ENCODE results near the gene REC8. TPM values are rescaled to one million over a fixed set of nuclear protein-coding genes. Genes with fewer than 3 reads are reported as not detected.
A peak's percentile ranks its signal among the peaks of the same experiment; 100 is the strongest.
"Not testable (repeated sequence)": the region's sequence is repeated elsewhere in the genome, so short reads cannot be mapped to it uniquely, and the experiment has no call there.

Gene REC8
- total RNA-seq, 1 experiment from 2014 or later = 58.0 TPM

DNA sequence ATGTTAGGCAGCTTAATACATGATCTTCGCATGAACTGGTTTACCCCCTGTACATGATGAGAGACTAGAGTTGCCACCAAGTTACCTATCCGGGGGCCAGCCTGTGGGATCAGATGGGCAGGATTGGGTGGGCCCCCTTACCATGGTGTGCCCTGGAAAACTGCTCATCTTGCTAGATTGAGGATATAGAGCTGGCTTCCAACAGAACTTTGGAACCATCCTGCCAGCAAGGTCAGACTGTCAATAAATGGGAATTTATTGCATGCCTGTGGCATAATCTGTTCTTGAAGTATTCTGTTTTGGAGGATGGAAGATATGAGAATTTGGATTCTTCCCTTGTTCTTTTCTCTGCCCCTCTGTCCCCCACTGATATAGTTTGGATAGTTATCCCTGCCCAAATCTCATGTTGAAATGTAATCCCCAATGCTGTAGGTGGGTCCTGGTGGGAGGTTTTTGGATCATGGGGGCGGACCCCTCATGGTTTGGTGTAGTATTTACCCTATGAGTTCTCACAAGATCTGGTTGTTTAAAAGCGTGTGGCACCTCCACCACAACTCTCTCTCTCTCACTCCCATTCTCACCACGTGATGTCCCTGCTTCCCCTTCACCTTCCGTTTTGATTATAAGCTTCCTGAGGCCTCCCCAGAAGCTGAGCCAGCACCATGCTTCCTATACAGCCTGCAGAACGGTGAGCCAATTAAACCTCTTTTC, 27.1 kb downstream of the REC8 start:
- Histone ChIP-seq H2BK20ac (ENCODE audit: low read depth, low read length, poor library complexity, severe bottlenecking) (no peak overlapping the region), H4K8ac (replicated peaks; ENCODE audit: insufficient read length, low read depth, low read length) (no peak overlapping the region), H3K14ac (ENCODE audit: insufficient read depth, low read length) (no peak overlapping the region), H3K18ac (ENCODE audit: insufficient read length, low read depth, low read length) (no peak overlapping the region), H2AFZ (ENCODE audit: low read length) (no peak overlapping the region), H3K79me2 (ENCODE audit: insufficient read depth, low read length) (no peaks in the 10 kb centered on the region), H2BK120ac (ENCODE audit: low read depth, low read length, poor library complexity, severe bottlenecking) (no peak overlapping the region), H2AK5ac (ENCODE audit: insufficient read length, low read length) (no peak overlapping the region), H4K91ac (ENCODE audit: insufficient read length, low read depth, low read length) (no peak overlapping the region), H4K20me1 (ENCODE audit: control insufficient read depth, insufficient read depth, insufficient read length) (no peaks in the 10 kb centered on the region), H3K23ac (ENCODE audit: insufficient read length, low read depth, low read length) (no peak overlapping the region), H4K5ac (ENCODE audit: insufficient read length, low read depth, low read length) (no peak overlapping the region), H3K27me3 (ENCODE audit: insufficient read depth, low read length) (no peaks in the 10 kb centered on the region), H3K23me2 (ENCODE audit: insufficient read length, low read depth, low read length, poor library complexity, severe bottlenecking) (peaks cover 8% of the 10 kb centered on the region), H3K4ac (ENCODE audit: low read depth, low read length) (no peak overlapping the region), H3K56ac (ENCODE audit: insufficient read length, low read depth, low read length) (no peak overlapping the region), H3T11ph (ENCODE audit: low read length) (no peak overlapping the region), H3K9ac (ENCODE audit: extremely low read depth, insufficient read length, low read length) (no peak overlapping the region), H2BK15ac (ENCODE audit: low read depth, low read length) (no peak overlapping the region), H3K4me2 (ENCODE audit: insufficient read depth, insufficient read length, low read length) (no peak overlapping the region), H3K4me1 (ENCODE audit: insufficient read depth, low read length) (peaks cover 5% of the 10 kb centered on the region; the same call in 1 of the 2 replicates), H2BK12ac (ENCODE audit: insufficient read length, low read depth, low read length) (no peak overlapping the region), H3K9me3 (ENCODE audit: control insufficient read depth, low read depth, low read length) (peaks cover 5% of the 10 kb centered on the region), H3K79me1 (ENCODE audit: insufficient read depth, low read depth, low read length, poor library complexity, severe bottlenecking) (no peaks in the 10 kb centered on the region), H3K27ac (ENCODE audit: insufficient read length, low read depth, low read length) (no peak overlapping the region), H2BK5ac (ENCODE audit: insufficient read length, low read length) (no peak overlapping the region)
- TF ChIP-seq, protein P1, sequence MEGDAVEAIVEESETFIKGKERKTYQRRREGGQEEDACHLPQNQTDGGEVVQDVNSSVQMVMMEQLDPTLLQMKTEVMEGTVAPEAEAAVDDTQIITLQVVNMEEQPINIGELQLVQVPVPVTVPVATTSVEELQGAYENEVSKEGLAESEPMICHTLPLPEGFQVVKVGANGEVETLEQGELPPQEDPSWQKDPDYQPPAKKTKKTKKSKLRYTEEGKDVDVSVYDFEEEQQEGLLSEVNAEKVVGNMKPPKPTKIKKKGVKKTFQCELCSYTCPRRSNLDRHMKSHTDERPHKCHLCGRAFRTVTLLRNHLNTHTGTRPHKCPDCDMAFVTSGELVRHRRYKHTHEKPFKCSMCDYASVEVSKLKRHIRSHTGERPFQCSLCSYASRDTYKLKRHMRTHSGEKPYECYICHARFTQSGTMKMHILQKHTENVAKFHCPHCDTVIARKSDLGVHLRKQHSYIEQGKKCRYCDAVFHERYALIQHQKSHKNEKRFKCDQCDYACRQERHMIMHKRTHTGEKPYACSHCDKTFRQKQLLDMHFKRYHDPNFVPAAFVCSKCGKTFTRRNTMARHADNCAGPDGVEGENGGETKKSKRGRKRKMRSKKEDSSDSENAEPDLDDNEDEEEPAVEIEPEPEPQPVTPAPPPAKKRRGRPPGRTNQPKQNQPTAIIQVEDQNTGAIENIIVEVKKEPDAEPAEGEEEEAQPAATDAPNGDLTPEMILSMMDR (conservative IDR thresholded peaks at IDR 0.05) = no peak
- 0 out of 5 replicates have a peak overlapping the region, but pooled peaks of 1 of the 2 experiments have one; percentile 15 for H3K4me3 Mint-ChIP-seq
- no peaks in the 10 kb centered on the region for H3K27me3 Mint-ChIP-seq (ENCODE audit: low read depth)
- H3K27ac Mint-ChIP-seq = peak overlapping the region in 2 of 3 experiments; percentile 81 to 92; a peak in 4 of 7 replicates
- H3K36me3 Mint-ChIP-seq (ENCODE audit: insufficient read depth in 1 of 3, low read depth in 3 of 3) = peaks cover 31 to 55% (median 53%) of the 10 kb centered on the region in 3 experiments
- peaks cover 8 to 15% of the 10 kb centered on the region in 2 experiments for H3K9me3 Mint-ChIP-seq
- H3K4me1 Mint-ChIP-seq = peaks cover 42 to 51% of the 10 kb centered on the region in 2 experiments
- DNase-seq = no peak
- no CpG with 5 or more reads among the region's 7 CpGs for WGBS (ENCODE audit: extremely low coverage, insufficient read length, low lambda C conversion rate)

DNA sequence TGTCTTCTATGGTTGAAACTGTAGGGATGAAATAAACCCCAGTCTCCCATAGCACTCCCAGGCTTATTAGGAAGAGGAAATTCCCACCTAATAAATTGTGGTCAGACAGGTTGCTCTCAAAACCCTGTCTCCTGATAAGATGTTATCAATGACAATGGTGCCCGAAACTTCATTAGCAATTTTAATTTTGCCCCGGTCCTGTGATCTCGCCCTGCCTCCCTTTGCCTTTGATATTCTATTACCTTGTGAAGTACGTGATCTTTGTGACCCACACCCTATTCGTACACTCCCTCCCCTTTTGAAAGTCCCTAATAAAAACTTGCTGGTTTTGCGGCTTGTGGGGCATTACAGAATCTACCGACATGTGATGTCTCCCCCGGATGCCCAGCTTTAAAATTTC, 30.7 kb downstream of the REC8 start:
- Histone ChIP-seq H3K27ac (ENCODE audit: insufficient read length, low read depth, low read length) (peak overlapping the region; percentile 89), H3K4me2 (ENCODE audit: insufficient read depth, insufficient read length, low read length) (peak overlapping the region; percentile 26)
- Mint-ChIP-seq H3K9me3 (peaks cover 8 to 15% of the 10 kb centered on the region in 2 experiments), H3K27ac (peak overlapping the region; percentile 94 to 98 (median 95)), H3K4me1 (peaks cover 29 to 38% of the 10 kb centered on the region in 2 experiments), H3K36me3 (ENCODE audit: insufficient read depth in 1 of 3, low read depth in 3 of 3) (peaks cover 51 to 80% (median 77%) of the 10 kb centered on the region in 3 experiments), H3K4me3 (peak overlapping the region; percentile 28 to 52)
- H3K79me1 ChIP-seq (ENCODE audit: insufficient read depth, low read depth, low read length, poor library complexity, severe bottlenecking); H3K56ac ChIP-seq (ENCODE audit: insufficient read length, low read depth, low read length); H3K27me3 Mint-ChIP-seq (ENCODE audit: low read depth); H2BK120ac ChIP-seq (ENCODE audit: low read depth, low read length, poor library complexity, severe bottlenecking); H3K4me1 ChIP-seq (ENCODE audit: insufficient read depth, low read length); H2AFZ ChIP-seq (ENCODE audit: low read length); H3K4ac ChIP-seq (ENCODE audit: low read depth, low read length); H3K23ac ChIP-seq (ENCODE audit: insufficient read length, low read depth, low read length); H2BK15ac ChIP-seq (ENCODE audit: low read depth, low read length); H4K8ac ChIP-seq (replicated peaks; ENCODE audit: insufficient read length, low read depth, low read length); H3K9me3 ChIP-seq (ENCODE audit: control insufficient read depth, low read depth, low read length); H3K79me2 ChIP-seq (ENCODE audit: insufficient read depth, low read length); H2AK5ac ChIP-seq (ENCODE audit: insufficient read length, low read length); H3T11ph ChIP-seq (ENCODE audit: low read length); H2BK5ac ChIP-seq (ENCODE audit: insufficient read length, low read length); H3K27me3 ChIP-seq (ENCODE audit: insufficient read depth, low read length); H4K5ac ChIP-seq (ENCODE audit: insufficient read length, low read depth, low read length); H2BK12ac ChIP-seq (ENCODE audit: insufficient read length, low read depth, low read length); H3K18ac ChIP-seq (ENCODE audit: insufficient read length, low read depth, low read length); H3K14ac ChIP-seq (ENCODE audit: insufficient read depth, low read length); H4K91ac ChIP-seq (ENCODE audit: insufficient read length, low read depth, low read length); H4K20me1 ChIP-seq (ENCODE audit: control insufficient read depth, insufficient read depth, insufficient read length); H3K9ac ChIP-seq (ENCODE audit: extremely low read depth, insufficient read length, low read length); H3K23me2 ChIP-seq (ENCODE audit: insufficient read length, low read depth, low read length, poor library complexity, severe bottlenecking); H2BK20ac ChIP-seq (ENCODE audit: low read depth, low read length, poor library complexity, severe bottlenecking): not testable (repeated sequence)
- DNase-seq = peak; percentile 52
- WGBS (ENCODE audit: extremely low coverage, insufficient read length, low lambda C conversion rate) = no CpG with 5 or more reads among the region's 8 CpGs
